ENCODE data around the gene DYRK2. TPM values are rescaled to one million over a fixed set of nuclear protein-coding genes. Genes with fewer than 3 reads are reported as not detected.
"Not testable (repeated sequence)": the region's sequence is repeated elsewhere in the genome, so short reads cannot be mapped to it uniquely, and the experiment has no call there.

Gene DYRK2
- total RNA-seq, 1 experiment from 2014 or later, result 10.7 TPM

DNA sequence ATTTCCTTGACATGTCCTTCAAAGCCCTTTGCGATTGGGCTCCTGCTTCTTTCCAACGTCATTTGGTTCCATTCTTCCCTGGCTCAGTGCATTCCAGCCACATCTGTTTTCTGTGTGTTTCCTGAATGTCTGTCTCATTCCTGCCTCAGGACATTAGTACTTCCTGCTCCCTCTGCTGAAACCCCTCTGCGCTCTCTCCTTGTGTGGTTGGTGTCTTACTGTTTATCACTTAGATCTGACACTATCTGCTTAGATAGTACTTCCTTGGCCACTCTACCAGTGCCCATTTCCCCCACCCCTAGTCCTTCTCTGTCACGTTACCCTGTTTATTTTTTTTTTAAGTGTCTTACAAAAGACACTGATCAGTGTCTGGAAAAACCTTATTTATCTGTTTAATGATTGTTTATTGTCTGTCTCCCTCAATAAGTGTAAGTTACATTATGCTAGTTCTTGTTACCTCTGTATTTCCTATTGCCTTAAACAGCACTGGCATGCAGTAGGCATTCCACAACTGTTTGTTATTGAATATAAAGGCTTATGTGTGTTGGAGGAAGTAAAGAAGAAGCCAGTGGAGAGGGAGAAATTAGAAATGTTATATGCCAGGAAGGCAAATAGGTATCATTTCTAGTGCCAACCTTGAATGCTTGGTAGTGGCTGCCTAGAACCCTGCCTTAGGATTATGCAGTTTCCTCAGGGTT, 21.5 kb downstream of the DYRK2 start:
- DNase-seq (ENCODE audit: low spot score), result no peak

DNA sequence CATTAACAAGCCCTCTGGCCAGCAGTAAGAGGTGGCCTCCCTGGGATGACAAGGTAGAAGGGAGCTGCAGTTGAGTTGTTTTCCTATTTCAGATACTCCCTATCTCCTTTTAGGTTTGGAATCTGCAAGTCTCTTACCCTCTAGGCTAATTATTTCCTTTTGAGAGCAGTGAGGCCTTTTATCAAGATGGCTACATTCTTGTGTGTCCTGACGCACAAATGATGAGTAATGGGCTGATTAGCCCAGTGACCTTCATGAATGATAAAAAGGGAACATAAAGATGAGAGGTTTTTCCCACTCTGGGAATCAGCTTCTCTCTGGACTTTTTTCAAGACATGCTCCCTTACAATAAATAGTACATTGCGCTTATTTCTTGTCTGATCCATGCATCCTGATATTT, 22.9 kb downstream of the DYRK2 start:
- no peak for DNase-seq (ENCODE audit: low spot score)

DNA sequence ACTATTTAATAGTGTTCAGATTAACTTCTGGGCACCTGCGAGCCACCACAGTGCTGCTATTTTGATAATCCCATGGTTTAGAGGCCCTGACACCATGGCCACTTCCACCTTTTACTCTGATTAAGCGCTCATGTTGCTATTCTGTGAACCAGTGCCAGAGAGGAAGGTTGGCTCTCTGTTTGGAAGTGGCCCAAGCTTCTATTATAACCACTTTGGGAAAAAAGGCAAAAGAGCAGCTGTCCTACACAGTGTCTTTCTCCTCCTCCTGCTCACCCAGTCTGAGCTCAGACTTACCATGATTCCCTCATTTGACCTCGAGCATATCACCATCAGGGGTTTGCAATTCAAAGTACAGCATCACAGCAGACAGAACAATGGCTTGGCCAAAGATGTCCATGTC, 23.3 kb downstream of the DYRK2 start:
- no peak for DNase-seq (ENCODE audit: low spot score)

- DNase-seq (ENCODE audit: low spot score), result not testable (repeated sequence)
Observed at GRCh38 chr12:67672507-67672906, 24.0 kb downstream of the DYRK2 start.

DNA sequence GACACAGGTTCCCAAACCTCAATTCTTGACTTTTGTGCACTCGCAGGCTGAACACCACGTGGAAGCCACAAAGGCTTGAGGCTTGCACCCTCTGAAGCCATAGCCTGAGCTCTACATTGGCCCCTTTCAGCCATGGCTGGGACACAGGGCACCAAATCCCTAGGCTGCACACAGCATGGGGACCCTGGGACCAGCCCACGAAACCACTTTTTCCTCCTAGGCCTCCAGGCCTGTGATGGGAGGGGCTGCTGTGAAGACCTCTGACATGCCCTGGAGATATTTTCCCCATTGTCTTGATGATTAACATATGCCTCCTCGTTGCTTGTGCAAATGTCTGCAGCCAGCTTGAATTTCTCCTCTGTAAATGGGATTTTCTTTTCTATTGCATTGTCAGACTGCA, 25.0 kb downstream of the DYRK2 start:
- not testable (repeated sequence) for DNase-seq (ENCODE audit: low spot score)

DNA sequence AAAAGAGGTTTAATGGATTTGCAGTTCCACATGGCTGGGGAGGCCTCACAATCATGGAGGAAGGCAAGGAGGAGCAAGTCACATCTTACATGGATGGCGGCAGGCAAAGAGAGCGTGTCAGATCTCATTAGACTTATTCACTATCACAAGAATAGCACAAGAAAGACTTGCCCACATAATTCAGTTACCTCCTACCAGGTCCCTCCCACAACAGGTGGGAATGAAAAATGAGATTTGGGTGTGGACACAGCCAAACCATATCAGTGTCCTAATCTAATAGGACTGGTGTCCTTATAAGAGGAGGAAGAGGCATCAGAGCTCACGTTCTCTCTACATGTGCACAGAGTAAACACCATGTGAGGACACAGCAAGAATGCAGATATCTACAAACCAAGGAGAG, 25.9 kb downstream of the DYRK2 start:
- DNase-seq (ENCODE audit: low spot score), result no peak

- DNase-seq (ENCODE audit: low spot score), result no peak
Observed at GRCh38 chr12:67676624-67677023, 28.1 kb downstream of the DYRK2 start.

- DNase-seq (ENCODE audit: low spot score), result no peak
Observed at GRCh38 chr12:67677166-67677565, 28.6 kb downstream of the DYRK2 start.

DNA sequence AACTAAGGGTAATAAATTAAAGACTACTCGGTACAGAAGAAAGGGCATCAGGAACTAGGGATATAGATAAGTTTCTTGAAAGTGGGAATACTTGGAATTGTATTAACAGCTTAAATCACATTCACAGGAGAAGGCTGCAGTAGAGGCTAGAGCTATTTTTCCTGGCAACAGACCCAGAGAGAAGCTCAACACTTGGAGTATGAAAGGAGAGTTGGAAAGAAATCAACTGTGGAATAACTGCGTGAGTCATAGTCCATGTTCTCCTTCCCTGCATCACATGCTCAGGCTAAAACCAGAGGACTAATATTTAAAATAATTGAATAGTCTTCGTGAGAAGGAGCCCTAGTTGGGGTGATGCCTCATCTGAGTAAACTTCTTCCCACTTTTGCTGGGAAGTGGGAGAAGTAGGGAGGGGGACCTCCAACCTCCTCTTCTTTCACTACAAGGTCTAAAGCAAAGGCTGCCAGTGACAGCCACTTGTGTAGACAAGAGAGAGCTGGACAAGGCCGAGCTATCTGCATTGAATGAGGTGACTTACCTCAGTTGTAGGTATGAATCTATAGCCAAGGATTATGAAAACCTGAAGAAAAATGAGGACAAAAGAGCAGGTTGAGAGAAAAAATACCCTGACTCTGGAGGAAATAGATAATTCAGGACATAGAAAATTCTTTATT, 32.7 kb downstream of the DYRK2 start:
- peak; percentile 77 for DNase-seq (ENCODE audit: low spot score)

DNA sequence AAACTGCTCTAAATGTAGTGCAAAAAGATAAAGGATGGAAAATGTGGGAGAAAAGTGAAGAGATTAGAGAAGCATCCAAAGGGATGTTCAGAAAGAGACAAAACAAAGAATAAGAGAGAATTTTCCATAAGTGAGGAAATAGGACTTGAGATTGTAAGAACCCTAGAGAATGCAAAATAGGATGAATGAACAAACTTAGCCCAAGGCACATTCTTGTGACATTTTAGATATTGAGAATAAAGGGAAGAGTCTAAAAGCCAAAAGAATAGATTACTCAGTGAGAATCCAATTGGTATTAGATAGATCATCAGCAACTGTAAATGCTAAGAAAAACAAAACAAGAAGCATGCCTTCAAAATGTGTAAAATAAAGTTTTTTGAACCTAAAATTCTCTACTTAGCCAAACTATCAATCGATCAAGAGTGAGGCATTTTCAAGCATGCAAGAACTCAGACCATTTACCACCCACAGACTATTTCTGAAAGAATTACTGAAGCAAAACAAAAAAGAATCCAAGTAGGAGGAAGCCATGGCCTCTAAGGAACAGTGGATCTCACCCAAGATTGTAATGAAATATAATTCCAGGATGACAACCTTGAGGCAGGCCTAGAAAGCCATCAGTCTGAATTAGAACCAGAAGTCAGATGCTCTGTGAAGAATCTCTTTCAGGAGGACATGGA, 33.5 kb downstream of the DYRK2 start:
- DNase-seq (ENCODE audit: low spot score), result no peak

GRCh38 chr12:67689385-67689784, 40.8 kb downstream of the DYRK2 start:
- DNase-seq (ENCODE audit: low spot score), result no peak

DNA sequence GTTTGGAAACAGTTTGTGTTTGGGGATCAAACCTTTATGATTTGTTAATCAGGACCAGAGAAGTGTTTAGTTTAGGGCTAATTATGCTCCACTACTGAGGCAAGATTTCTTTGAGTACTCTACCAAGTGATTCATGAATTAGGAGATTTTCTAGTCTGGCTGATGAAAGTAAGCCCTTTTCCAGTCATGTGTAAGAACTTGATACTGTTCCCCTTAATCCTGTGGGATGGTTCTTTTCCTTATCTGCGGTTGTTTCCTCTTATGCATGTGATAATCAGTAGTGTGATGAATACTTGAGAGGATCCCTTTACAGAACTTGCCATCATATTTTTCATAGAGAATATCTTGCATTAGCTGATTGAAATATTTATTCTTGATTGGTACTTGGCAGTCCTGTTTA, 42.1 kb downstream of the DYRK2 start:
- no peak for DNase-seq (ENCODE audit: low spot score)

- DNase-seq (ENCODE audit: low spot score), result no peak
Observed at GRCh38 chr12:67691220-67691619, 42.7 kb downstream of the DYRK2 start.

GRCh38 chr12:67692135-67692534, 43.6 kb downstream of the DYRK2 start:
- no peak for DNase-seq (ENCODE audit: low spot score)

DNA sequence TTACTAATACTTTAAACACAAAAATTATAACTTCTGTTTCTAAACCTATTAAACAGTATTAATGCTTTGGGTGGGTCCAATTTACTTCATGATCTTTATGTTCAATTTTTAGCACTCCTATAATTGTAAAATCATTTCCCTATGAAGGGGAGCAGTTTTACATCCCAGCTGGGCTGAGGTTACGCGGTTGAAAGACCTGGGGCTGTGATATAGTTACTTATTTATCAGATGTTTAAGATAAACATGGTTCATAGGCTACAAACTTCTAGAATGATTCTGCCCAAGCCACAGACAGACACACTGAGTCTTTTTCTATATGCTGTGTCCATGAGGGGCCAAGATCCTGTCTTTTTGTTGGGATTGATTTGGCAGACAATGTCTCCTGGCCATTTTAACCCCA, 44.4 kb downstream of the DYRK2 start:
- DNase-seq (ENCODE audit: low spot score), result no peak

DNA sequence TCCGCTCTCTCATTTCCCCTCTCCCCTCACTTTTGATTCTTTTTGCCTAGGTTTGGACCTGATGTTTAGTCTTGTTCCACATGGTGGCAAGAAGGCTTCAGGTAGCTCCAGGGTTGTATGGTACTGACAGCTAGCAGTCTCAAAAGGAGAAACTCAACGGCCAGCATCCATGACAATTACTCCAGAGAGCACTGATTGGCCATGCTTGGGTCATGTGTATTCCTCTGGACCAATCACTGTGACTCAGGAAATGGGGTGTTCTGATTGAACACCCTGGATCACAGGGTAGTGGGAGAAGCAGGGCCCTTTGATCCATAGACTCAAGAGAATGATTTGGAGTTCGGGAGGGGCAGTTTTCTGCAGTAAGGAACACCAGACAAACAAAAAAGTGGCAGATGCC, 45.3 kb downstream of the DYRK2 start:
- DNase-seq (ENCODE audit: low spot score), result no peak

DNA sequence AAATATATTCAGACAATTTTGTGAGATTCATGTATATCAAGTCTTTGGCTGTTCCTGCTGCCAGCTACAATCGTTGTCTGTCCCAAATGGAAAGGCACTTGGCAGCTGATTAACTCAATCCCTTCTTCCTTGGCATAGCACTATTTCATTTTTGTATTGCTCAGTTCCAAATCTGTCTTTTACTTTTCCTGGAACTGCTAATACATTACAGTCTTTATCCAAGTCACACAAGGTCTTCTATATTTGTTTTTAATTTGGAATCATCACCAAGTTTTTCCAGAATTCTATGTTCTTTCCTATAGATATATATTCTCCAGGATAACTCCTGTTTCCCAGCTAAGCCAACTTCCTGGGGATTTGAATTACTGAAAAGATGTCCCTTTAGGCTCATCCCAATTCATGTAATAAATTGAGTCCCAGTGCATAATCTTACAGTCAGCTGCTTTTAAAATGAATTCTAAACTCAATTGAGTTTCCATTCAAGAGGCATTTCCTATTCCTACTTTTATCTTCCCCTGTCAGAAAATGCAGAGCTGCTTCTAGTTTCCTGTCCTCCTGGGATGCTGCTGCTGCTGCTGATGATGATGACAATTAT, 45.9 kb downstream of the DYRK2 start:
- DNase-seq (ENCODE audit: low spot score), result no peak

DNA sequence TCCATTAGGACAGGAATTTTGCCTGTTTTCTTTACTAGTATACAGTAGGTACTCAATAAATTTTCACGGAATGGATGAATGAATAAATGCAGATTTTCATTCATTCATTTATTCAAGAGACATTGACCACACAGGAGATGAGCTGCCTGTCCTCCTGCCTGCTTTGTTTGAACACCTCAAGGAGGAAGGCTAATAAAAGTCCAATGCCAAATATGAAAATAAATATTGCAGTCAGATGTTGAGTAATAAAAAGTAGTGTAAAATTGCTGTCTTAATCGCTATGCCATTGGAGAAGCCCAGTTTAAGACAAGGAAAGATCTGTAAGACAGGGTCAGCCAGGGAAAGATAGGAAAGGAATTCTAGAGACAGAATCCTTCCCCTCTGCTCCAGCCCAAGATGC, 47.4 kb downstream of the DYRK2 start:
- DNase-seq (ENCODE audit: low spot score), result no peak

- no peak for DNase-seq (ENCODE audit: low spot score)
Observed at GRCh38 chr12:67697443-67697842, 48.9 kb downstream of the DYRK2 start.

GRCh38 chr12:67697967-67698366, 49.4 kb downstream of the DYRK2 start:
- DNase-seq (ENCODE audit: low spot score), result no peak

- peak; percentile 55 for DNase-seq (ENCODE audit: low spot score)
Observed at GRCh38 chr12:67698672-67699581, 50.4 kb downstream of the DYRK2 start.

DNA sequence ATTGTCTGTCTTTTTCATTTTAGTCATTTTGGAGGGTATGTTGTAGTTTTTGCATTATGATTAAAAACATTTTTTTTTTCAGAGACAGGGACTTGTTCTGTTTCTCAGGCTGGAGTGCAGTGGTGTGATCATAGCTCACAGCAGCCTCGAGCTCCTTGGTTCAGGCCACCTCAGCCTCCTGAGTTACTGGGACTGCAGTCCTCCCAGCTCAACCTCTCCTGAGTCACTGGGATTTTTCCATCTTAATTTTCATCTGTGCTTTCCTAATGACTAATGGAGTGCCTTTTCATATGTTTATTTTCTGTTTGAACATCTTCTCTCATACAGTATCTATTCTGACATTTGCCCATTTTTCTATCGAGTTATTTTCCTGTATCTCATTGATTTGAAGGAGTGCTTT, 52.6 kb downstream of the DYRK2 start:
- no peak for DNase-seq (ENCODE audit: low spot score)

All from H4 (cell line).